LNCAP (cell line): ENCODE results near the gene FREM1.

Experiments
- CTCF ChIP-seq: fragments of 450-650 bp; IDR thresholded peaks from 2 replicates; pipeline ENCODE4 v1.5.1; 2017; ENCODE audit warnings: mild to moderate bottlenecking

Gene FREM1

GRCh38 chr9:14924230-14925219 is 14.3 kb upstream of the FREM1 start:
- no peak for TF ChIP-seq CTCF

- no peak for TF ChIP-seq CTCF
Observed at GRCh38 chr9:14923701-14924100, 13.5 kb upstream of the FREM1 start.

GRCh38 chr9:14913366-14913765 is 3.1 kb upstream of the FREM1 start:
- TF ChIP-seq CTCF: no peak

GRCh38 chr9:14912859-14913258 is 2.6 kb upstream of the FREM1 start:
- TF ChIP-seq CTCF: no peak

GRCh38 chr9:14911046-14911445 is 818 bp upstream of the FREM1 start:
- no peak for TF ChIP-seq CTCF

- TF ChIP-seq CTCF: no peak
Observed at GRCh38 chr9:14909601-14909960, 647 bp downstream of the FREM1 start.

- TF ChIP-seq CTCF: no peak
Observed at GRCh38 chr9:14909181-14909580, 1.0 kb downstream of the FREM1 start.
